ENCODE results near the gene MRAP2.

Gene MRAP2

GRCh38 chr6:84046755-84047154 is 13.2 kb downstream of the MRAP2 start:
- no peak for DNase-seq (ENCODE audit: low read depth)
- TF ChIP-seq, protein P1, sequence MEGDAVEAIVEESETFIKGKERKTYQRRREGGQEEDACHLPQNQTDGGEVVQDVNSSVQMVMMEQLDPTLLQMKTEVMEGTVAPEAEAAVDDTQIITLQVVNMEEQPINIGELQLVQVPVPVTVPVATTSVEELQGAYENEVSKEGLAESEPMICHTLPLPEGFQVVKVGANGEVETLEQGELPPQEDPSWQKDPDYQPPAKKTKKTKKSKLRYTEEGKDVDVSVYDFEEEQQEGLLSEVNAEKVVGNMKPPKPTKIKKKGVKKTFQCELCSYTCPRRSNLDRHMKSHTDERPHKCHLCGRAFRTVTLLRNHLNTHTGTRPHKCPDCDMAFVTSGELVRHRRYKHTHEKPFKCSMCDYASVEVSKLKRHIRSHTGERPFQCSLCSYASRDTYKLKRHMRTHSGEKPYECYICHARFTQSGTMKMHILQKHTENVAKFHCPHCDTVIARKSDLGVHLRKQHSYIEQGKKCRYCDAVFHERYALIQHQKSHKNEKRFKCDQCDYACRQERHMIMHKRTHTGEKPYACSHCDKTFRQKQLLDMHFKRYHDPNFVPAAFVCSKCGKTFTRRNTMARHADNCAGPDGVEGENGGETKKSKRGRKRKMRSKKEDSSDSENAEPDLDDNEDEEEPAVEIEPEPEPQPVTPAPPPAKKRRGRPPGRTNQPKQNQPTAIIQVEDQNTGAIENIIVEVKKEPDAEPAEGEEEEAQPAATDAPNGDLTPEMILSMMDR (IDR thresholded peaks at IDR 0.05; ENCODE audit: insufficient read depth, low read depth, low read length, missing control alignments) = no peak
- H3K4me3 ChIP-seq (ENCODE audit: low read depth, low read length) = no peak overlapping the region

DNA sequence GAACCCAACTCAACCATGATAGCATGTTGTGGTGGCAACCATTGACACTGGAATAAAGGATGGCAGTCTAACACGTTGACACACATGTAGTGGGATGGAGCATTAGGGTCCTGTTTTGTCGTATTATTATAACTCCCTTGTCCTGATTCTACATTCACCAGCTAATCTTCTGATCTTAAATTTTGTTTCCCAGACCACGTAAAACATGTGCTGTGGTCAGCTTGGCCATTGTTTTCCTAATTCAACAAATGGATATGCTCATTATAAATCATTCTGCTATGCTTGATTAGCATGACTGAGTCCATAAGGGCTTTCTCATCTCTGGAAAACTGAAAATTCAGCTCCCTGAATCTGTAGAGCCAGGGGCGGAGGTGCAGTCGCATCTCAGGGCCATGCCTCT is 15.0 kb downstream of the MRAP2 start:
- no peak for DNase-seq (ENCODE audit: low read depth)
- TF ChIP-seq, protein P1 (IDR thresholded peaks at IDR 0.05; ENCODE audit: insufficient read depth, low read depth, low read length, missing control alignments) = no peak
- H3K4me3 ChIP-seq (ENCODE audit: low read depth, low read length) = no peak overlapping the region

- H3K4me3 ChIP-seq (ENCODE audit: low read depth, low read length) = no peak overlapping the region
- TF ChIP-seq, protein P1 (IDR thresholded peaks at IDR 0.05; ENCODE audit: insufficient read depth, low read depth, low read length, missing control alignments) = no peak
Observed at GRCh38 chr6:84050408-84050807, 16.8 kb downstream of the MRAP2 start.

GRCh38 chr6:84052204-84052882 is 18.8 kb downstream of the MRAP2 start:
- TF ChIP-seq, protein P1 (IDR thresholded peaks at IDR 0.05; ENCODE audit: insufficient read depth, low read depth, low read length, missing control alignments) = no peak
- no peak overlapping the region for H3K4me3 ChIP-seq (ENCODE audit: low read depth, low read length)
- DNase-seq (ENCODE audit: low read depth) = no peak

More at GRCh38 chr6:84050408-84050807, 16.8 kb downstream of the MRAP2 start:
- no peak for DNase-seq (ENCODE audit: low read depth)

DNA sequence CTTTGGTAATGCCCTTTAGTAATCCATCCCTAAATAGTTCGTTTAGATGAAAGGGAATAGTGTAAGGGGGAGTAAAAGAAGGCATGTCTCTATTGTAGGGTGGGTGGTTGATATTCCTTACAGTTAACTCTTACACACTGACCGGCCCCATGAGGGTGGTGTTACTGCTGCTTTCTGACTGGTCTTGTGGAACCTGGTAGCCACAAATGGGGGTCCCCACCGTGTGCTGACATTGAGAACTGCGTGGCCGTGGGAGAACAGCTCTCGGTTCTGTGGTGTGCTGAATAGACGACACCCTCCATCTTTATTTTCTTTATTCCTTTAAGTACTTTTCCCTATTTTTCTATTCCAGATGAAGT is 19.3 kb downstream of the MRAP2 start:
- DNase-seq (ENCODE audit: low read depth) = no peak
- TF ChIP-seq, protein P1 (IDR thresholded peaks at IDR 0.05; ENCODE audit: insufficient read depth, low read depth, low read length, missing control alignments) = no peak
- H3K4me3 ChIP-seq (ENCODE audit: low read depth, low read length) = no peak overlapping the region

DNA sequence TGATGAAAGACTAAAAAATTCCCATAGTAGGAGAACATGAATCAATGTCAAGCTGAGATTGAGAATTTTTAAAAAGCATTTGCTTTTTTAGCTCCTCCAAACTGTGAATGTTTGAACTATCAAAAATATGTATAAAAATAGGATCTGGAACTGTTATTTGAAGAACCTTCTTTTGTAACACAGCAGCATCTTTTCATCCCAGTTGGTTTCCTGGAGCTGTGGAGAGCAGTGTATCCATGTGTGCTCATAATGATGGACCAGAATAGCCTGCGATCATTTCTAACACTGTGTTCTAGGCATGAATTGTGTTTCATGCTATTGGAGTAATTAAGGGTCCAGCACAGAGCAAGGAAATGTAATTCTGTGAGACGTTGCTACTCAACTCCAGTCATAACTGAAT is 22.1 kb downstream of the MRAP2 start:
- no peak for DNase-seq (ENCODE audit: low read depth)
- no peak overlapping the region for H3K4me3 ChIP-seq (ENCODE audit: low read depth, low read length)
- TF ChIP-seq, protein P1 (IDR thresholded peaks at IDR 0.05; ENCODE audit: insufficient read depth, low read depth, low read length, missing control alignments) = no peak

GRCh38 chr6:84057908-84058307 is 24.3 kb downstream of the MRAP2 start:
- no peak overlapping the region for H3K4me3 ChIP-seq (ENCODE audit: low read depth, low read length)
- DNase-seq (ENCODE audit: low read depth) = no peak
- TF ChIP-seq, protein P1 (IDR thresholded peaks at IDR 0.05; ENCODE audit: insufficient read depth, low read depth, low read length, missing control alignments) = no peak
